ENCODE data around the gene DNAJC9. TPM values are rescaled to one million over a fixed set of nuclear protein-coding genes. Genes with fewer than 3 reads are reported as not detected.

The DNAJC9 gene
- polyA plus RNA-seq, 3 donors from 2014 or later, result 26.4 to 27.6 (median 26.9) TPM

- DNase-seq, result no peak
- Mint-ChIP-seq H3K4me1 (no peaks in the 10 kb centered on the region), H3K36me3 (peaks cover 0 to 11% (median 8%) of the 10 kb centered on the region in 3 donors), H3K9me3 (no peaks in the 10 kb centered on the region), H3K27ac (peak overlapping the region in 1 of 6 donors; percentile 31), H3K27me3 (ENCODE audit: low read depth in 3 of 3) (peaks cover 0 to 2% (median 0%) of the 10 kb centered on the region in 3 donors), H3K4me3 (no peak overlapping the region)
These were observed 18.8 kb downstream of the DNAJC9 start for GRCh38 chr10:73228247-73228646.

GRCh38 chr10:73226663-73227062 lies 20.4 kb downstream of the DNAJC9 start:
- no peak for DNase-seq
- Mint-ChIP-seq H3K27me3 (ENCODE audit: low read depth in 3 of 3) (peaks cover 0 to 2% (median 0%) of the 10 kb centered on the region in 3 donors), H3K27ac (no peak overlapping the region), H3K9me3 (no peaks in the 10 kb centered on the region), H3K4me1 (no peaks in the 10 kb centered on the region), H3K36me3 (peaks cover 0 to 11% (median 5%) of the 10 kb centered on the region in 3 donors), H3K4me3 (no peak overlapping the region)

- H3K4me3 Mint-ChIP-seq, result no peak overlapping the region
- no peak for DNase-seq
- H3K27me3 Mint-ChIP-seq (ENCODE audit: low read depth in 3 of 3), result peaks cover 0 to 2% (median 0%) of the 10 kb centered on the region in 3 donors
- no peaks in the 10 kb centered on the region for H3K4me1 Mint-ChIP-seq
- H3K27ac Mint-ChIP-seq, result no peak overlapping the region
- no peaks in the 10 kb centered on the region for H3K9me3 Mint-ChIP-seq
- peaks cover 0 to 8% (median 5%) of the 10 kb centered on the region in 3 donors for H3K36me3 Mint-ChIP-seq
These were observed 21.5 kb downstream of the DNAJC9 start for GRCh38 chr10:73225518-73225917.

- H3K27ac Mint-ChIP-seq, result no peak overlapping the region
- no peak overlapping the region for H3K4me3 Mint-ChIP-seq
- H3K27me3 Mint-ChIP-seq (ENCODE audit: low read depth in 3 of 3), result no peaks in the 10 kb centered on the region
- no peaks in the 10 kb centered on the region for H3K9me3 Mint-ChIP-seq
- H3K4me1 Mint-ChIP-seq, result no peaks in the 10 kb centered on the region
- no peak for DNase-seq
- peaks cover 16 to 29% (median 21%) of the 10 kb centered on the region in 3 donors for H3K36me3 Mint-ChIP-seq
These were observed 26.1 kb downstream of the DNAJC9 start for GRCh38 chr10:73220989-73221388.

- no peak overlapping the region for H3K4me3 Mint-ChIP-seq
- H3K27me3 Mint-ChIP-seq (ENCODE audit: low read depth in 3 of 3), result no peaks in the 10 kb centered on the region
- peaks cover 20 to 37% (median 27%) of the 10 kb centered on the region in 3 donors for H3K36me3 Mint-ChIP-seq
- H3K4me1 Mint-ChIP-seq, result no peaks in the 10 kb centered on the region
- H3K27ac Mint-ChIP-seq, result no peak overlapping the region
- H3K9me3 Mint-ChIP-seq, result no peaks in the 10 kb centered on the region
- no peak for DNase-seq
These were observed 27.7 kb downstream of the DNAJC9 start for GRCh38 chr10:73219384-73219783.

GRCh38 chr10:73218431-73219191 lies 28.4 kb downstream of the DNAJC9 start:
- Mint-ChIP-seq H3K36me3 (peaks cover 20 to 40% (median 34%) of the 10 kb centered on the region in 3 donors), H3K4me3 (no peak overlapping the region), H3K9me3 (no peaks in the 10 kb centered on the region), H3K27me3 (ENCODE audit: low read depth in 3 of 3) (no peaks in the 10 kb centered on the region), H3K4me1 (no peaks in the 10 kb centered on the region), H3K27ac (no peak overlapping the region)
- DNase-seq, result no peak

GRCh38 chr10:73217628-73218027 lies 29.4 kb downstream of the DNAJC9 start:
- DNase-seq, result no peak

GRCh38 chr10:73215749-73216148 lies 31.3 kb downstream of the DNAJC9 start:
- H3K9me3 Mint-ChIP-seq, result no peaks in the 10 kb centered on the region
- peaks cover 20 to 46% (median 45%) of the 10 kb centered on the region in 3 donors for H3K36me3 Mint-ChIP-seq
- H3K4me3 Mint-ChIP-seq, result no peak overlapping the region
- H3K27me3 Mint-ChIP-seq (ENCODE audit: low read depth in 3 of 3), result no peaks in the 10 kb centered on the region
- no peak for DNase-seq
- H3K4me1 Mint-ChIP-seq, result no peaks in the 10 kb centered on the region
- no peak overlapping the region for H3K27ac Mint-ChIP-seq

More at GRCh38 chr10:73217628-73218027, 29.4 kb downstream of the DNAJC9 start:
- H3K27me3 Mint-ChIP-seq (ENCODE audit: low read depth in 3 of 3), result no peaks in the 10 kb centered on the region
- peaks cover 20 to 45% (median 42%) of the 10 kb centered on the region in 3 donors for H3K36me3 Mint-ChIP-seq
- no peaks in the 10 kb centered on the region for H3K9me3 Mint-ChIP-seq
- no peaks in the 10 kb centered on the region for H3K4me1 Mint-ChIP-seq
- H3K27ac Mint-ChIP-seq, result no peak overlapping the region
- H3K4me3 Mint-ChIP-seq, result no peak overlapping the region

- Mint-ChIP-seq H3K36me3 (peaks cover 6 to 40% (median 28%) of the 10 kb centered on the region in 3 donors), H3K9me3 (no peaks in the 10 kb centered on the region), H3K27ac (peak overlapping the region in 1 of 6 donors; percentile 46), H3K4me1 (no peaks in the 10 kb centered on the region), H3K27me3 (ENCODE audit: low read depth in 3 of 3) (no peaks in the 10 kb centered on the region), H3K4me3 (no peak overlapping the region)
- DNase-seq, result no peak
These were observed 35.8 kb downstream of the DNAJC9 start for GRCh38 chr10:73211106-73211811.

GRCh38 chr10:73210395-73211105 lies 36.5 kb downstream of the DNAJC9 start:
- no peaks in the 10 kb centered on the region for H3K4me1 Mint-ChIP-seq
- peak overlapping the region in 1 of 6 donors; percentile 46 for H3K27ac Mint-ChIP-seq

GRCh38 chr10:73209705-73210104 lies 37.4 kb downstream of the DNAJC9 start:
- Mint-ChIP-seq H3K4me1 (no peaks in the 10 kb centered on the region), H3K27me3 (ENCODE audit: low read depth in 3 of 3) (peaks cover 0 to 4% (median 0%) of the 10 kb centered on the region in 3 donors), H3K9me3 (no peaks in the 10 kb centered on the region), H3K27ac (no peak overlapping the region), H3K36me3 (peaks cover 0 to 34% (median 31%) of the 10 kb centered on the region in 3 donors), H3K4me3 (no peak overlapping the region)
- no peak for DNase-seq

More at GRCh38 chr10:73210395-73211105, 36.5 kb downstream of the DNAJC9 start:
- peaks cover 0 to 2% (median 0%) of the 10 kb centered on the region in 3 donors for H3K27me3 Mint-ChIP-seq (ENCODE audit: low read depth in 3 of 3)
- peaks cover 0 to 35% (median 27%) of the 10 kb centered on the region in 3 donors for H3K36me3 Mint-ChIP-seq
- DNase-seq, result no peak
- H3K9me3 Mint-ChIP-seq, result no peaks in the 10 kb centered on the region
- H3K4me3 Mint-ChIP-seq, result no peak overlapping the region

GRCh38 chr10:73207883-73208282 lies 39.2 kb downstream of the DNAJC9 start:
- H3K27me3 Mint-ChIP-seq (ENCODE audit: low read depth in 3 of 3), result peaks cover 0 to 4% (median 0%) of the 10 kb centered on the region in 3 donors
- H3K27ac Mint-ChIP-seq, result no peak overlapping the region
- H3K9me3 Mint-ChIP-seq, result no peaks in the 10 kb centered on the region
- no peak overlapping the region for H3K4me3 Mint-ChIP-seq
- DNase-seq, result no peak
- no peaks in the 10 kb centered on the region for H3K4me1 Mint-ChIP-seq
- peaks cover 0 to 22% (median 19%) of the 10 kb centered on the region in 3 donors for H3K36me3 Mint-ChIP-seq

- Mint-ChIP-seq H3K9me3 (no peaks in the 10 kb centered on the region), H3K4me3 (no peak overlapping the region), H3K27ac (no peak overlapping the region), H3K4me1 (no peaks in the 10 kb centered on the region), H3K27me3 (ENCODE audit: low read depth in 3 of 3) (peaks cover 0 to 4% (median 1%) of the 10 kb centered on the region in 3 donors), H3K36me3 (peaks cover 0 to 19% (median 19%) of the 10 kb centered on the region in 3 donors)
- DNase-seq, result no peak
These were observed 40.7 kb downstream of the DNAJC9 start for GRCh38 chr10:73206385-73206784.

Measured in immature natural killer cell (primary cell).